ENCODE measurements around the gene NOTCH2NLA.
"Not testable (repeated sequence)": the region's sequence is repeated elsewhere in the genome, so short reads cannot be mapped to it uniquely, and the experiment has no call there.

Gene NOTCH2NLA

GRCh38 chr1:146228710-146229477 is at the start of gene NOTCH2NLA:
Gene NOTCH2NLA (minus strand): TSS chr1:146229021. CDS start chr1:146189337, 39,684 bp downstream.
- in situ Hi-C loops (cut with HindIII; ENCODE audit: low pct_ligation_motif_present, low pct_unique_long_range_greater_than_20kb, low sequenced_read_pairs); DNase-seq: not testable (repeated sequence)

- in situ Hi-C loops (cut with HindIII; ENCODE audit: low pct_ligation_motif_present, low pct_unique_long_range_greater_than_20kb, low sequenced_read_pairs); DNase-seq: not testable (repeated sequence)
These were observed 49.5 kb upstream of the NOTCH2NLA start for GRCh38 chr1:146278346-146278745.

GRCh38 chr1:146277087-146277486 is 48.3 kb upstream of the NOTCH2NLA start:
- DNase-seq; in situ Hi-C loops (cut with HindIII; ENCODE audit: low pct_ligation_motif_present, low pct_unique_long_range_greater_than_20kb, low sequenced_read_pairs): not testable (repeated sequence)

GRCh38 chr1:146274083-146274482 is 45.3 kb upstream of the NOTCH2NLA start:
- in situ Hi-C loops (cut with HindIII; ENCODE audit: low pct_ligation_motif_present, low pct_unique_long_range_greater_than_20kb, low sequenced_read_pairs); DNase-seq: not testable (repeated sequence)

- in situ Hi-C loops (cut with HindIII; ENCODE audit: low pct_ligation_motif_present, low pct_unique_long_range_greater_than_20kb, low sequenced_read_pairs); DNase-seq: not testable (repeated sequence)
These were observed 44.4 kb upstream of the NOTCH2NLA start for GRCh38 chr1:146273194-146273593.

- DNase-seq; in situ Hi-C loops (cut with HindIII; ENCODE audit: low pct_ligation_motif_present, low pct_unique_long_range_greater_than_20kb, low sequenced_read_pairs): not testable (repeated sequence)
These were observed 43.9 kb upstream of the NOTCH2NLA start for GRCh38 chr1:146272734-146273133.

GRCh38 chr1:146271977-146272376 is 43.2 kb upstream of the NOTCH2NLA start:
- in situ Hi-C loops (cut with HindIII; ENCODE audit: low pct_ligation_motif_present, low pct_unique_long_range_greater_than_20kb, low sequenced_read_pairs); DNase-seq: not testable (repeated sequence)

GRCh38 chr1:146270129-146270528 is 41.3 kb upstream of the NOTCH2NLA start:
- DNase-seq; in situ Hi-C loops (cut with HindIII; ENCODE audit: low pct_ligation_motif_present, low pct_unique_long_range_greater_than_20kb, low sequenced_read_pairs): not testable (repeated sequence)

GRCh38 chr1:146266179-146266748 is 37.4 kb upstream of the NOTCH2NLA start:
- in situ Hi-C loops (cut with HindIII; ENCODE audit: low pct_ligation_motif_present, low pct_unique_long_range_greater_than_20kb, low sequenced_read_pairs), result not testable (repeated sequence)

GRCh38 chr1:146264761-146265160 is 35.9 kb upstream of the NOTCH2NLA start:
- in situ Hi-C loops (cut with HindIII; ENCODE audit: low pct_ligation_motif_present, low pct_unique_long_range_greater_than_20kb, low sequenced_read_pairs); DNase-seq: not testable (repeated sequence)

More at GRCh38 chr1:146266179-146266748, 37.4 kb upstream of the NOTCH2NLA start:
- not testable (repeated sequence) for DNase-seq

- DNase-seq; in situ Hi-C loops (cut with HindIII; ENCODE audit: low pct_ligation_motif_present, low pct_unique_long_range_greater_than_20kb, low sequenced_read_pairs): not testable (repeated sequence)
These were observed 31.3 kb upstream of the NOTCH2NLA start for GRCh38 chr1:146260006-146260730.

- in situ Hi-C loops (cut with HindIII; ENCODE audit: low pct_ligation_motif_present, low pct_unique_long_range_greater_than_20kb, low sequenced_read_pairs); DNase-seq: not testable (repeated sequence)
These were observed 29.3 kb upstream of the NOTCH2NLA start for GRCh38 chr1:146257992-146258552.

GRCh38 chr1:146254569-146255197 is 25.9 kb upstream of the NOTCH2NLA start:
- DNase-seq; in situ Hi-C loops (cut with HindIII; ENCODE audit: low pct_ligation_motif_present, low pct_unique_long_range_greater_than_20kb, low sequenced_read_pairs): not testable (repeated sequence)

GRCh38 chr1:146253249-146253855 is 24.5 kb upstream of the NOTCH2NLA start:
- in situ Hi-C loops (cut with HindIII; ENCODE audit: low pct_ligation_motif_present, low pct_unique_long_range_greater_than_20kb, low sequenced_read_pairs); DNase-seq: not testable (repeated sequence)

- DNase-seq; in situ Hi-C loops (cut with HindIII; ENCODE audit: low pct_ligation_motif_present, low pct_unique_long_range_greater_than_20kb, low sequenced_read_pairs): not testable (repeated sequence)
These were observed 22.7 kb upstream of the NOTCH2NLA start for GRCh38 chr1:146251523-146251922.

- in situ Hi-C loops (cut with HindIII; ENCODE audit: low pct_ligation_motif_present, low pct_unique_long_range_greater_than_20kb, low sequenced_read_pairs), result not testable (repeated sequence)
These were observed 19.8 kb upstream of the NOTCH2NLA start for GRCh38 chr1:146248643-146249042.

GRCh38 chr1:146236626-146237025 is 7.8 kb upstream of the NOTCH2NLA start:
- in situ Hi-C loops (cut with HindIII; ENCODE audit: low pct_ligation_motif_present, low pct_unique_long_range_greater_than_20kb, low sequenced_read_pairs); DNase-seq: not testable (repeated sequence)

More at GRCh38 chr1:146248643-146249042, 19.8 kb upstream of the NOTCH2NLA start:
- not testable (repeated sequence) for DNase-seq
